DOHH2 (cell line): ENCODE results near the gene PAH.
A peak's percentile ranks its signal among the peaks of the same experiment; 100 is the strongest.

Source experiments
- H3F3A ChIP-seq: fragments of 200-600 bp; sonication (generic), shearing (Covaris generic); 2 replicates; pipeline ENCODE4 v1.6.0; 2016; ENCODE audit warnings: antibody characterized with exemption, mild to moderate bottlenecking; ENCODE audit not compliant: control insufficient read depth, insufficient read depth
- H3K27ac ChIP-seq: fragments of 200-600 bp; sonication (generic); 2 replicates; pipeline ENCODE4 v1.5.1; 2014; ENCODE audit warnings: low read depth, mild to moderate bottlenecking, low read length, moderate library complexity
- H3K27me3 ChIP-seq: fragments of 200-600 bp; sonication (generic); 2 replicates; pipeline ENCODE4 v1.6.1; 2014; ENCODE audit warnings: mild to moderate bottlenecking, low read length, mixed read lengths; ENCODE audit not compliant: control insufficient read depth
- H3K36me3 ChIP-seq: fragments of 200-600 bp; sonication (generic); 2 replicates; pipeline ENCODE4 v1.6.1; 2014; ENCODE audit warnings: mild to moderate bottlenecking, low read length, moderate library complexity, mixed read lengths; ENCODE audit not compliant: control insufficient read depth
- H3K4me1 ChIP-seq: fragments of 200-600 bp; sonication (generic); 2 replicates; pipeline ENCODE4 v1.6.1; 2014; ENCODE audit warnings: mild to moderate bottlenecking, low read length, mixed read lengths; ENCODE audit not compliant: control insufficient read depth
- H3K4me2 ChIP-seq: fragments of 200-600 bp; sonication (generic); 2 replicates; pipeline ENCODE4 v1.6.0; 2014; ENCODE audit warnings: mild to moderate bottlenecking, low read length, moderate library complexity
- H3K4me3 ChIP-seq: fragments of 200-600 bp; sonication (generic); 2 replicates; pipeline ENCODE4 v1.5.1; 2014; ENCODE audit warnings: mild to moderate bottlenecking, low read length, mixed read lengths
- H3K79me2 ChIP-seq: fragments of 200-600 bp; sonication (generic); 2 replicates; pipeline ENCODE4 v1.6.1; 2014; ENCODE audit warnings: mild to moderate bottlenecking, low read length, mixed read lengths; ENCODE audit not compliant: control insufficient read depth
- H3K9me2 ChIP-seq: fragments of 200-600 bp; sonication (generic); replicated peaks from 2 replicates; pipeline ENCODE4 v1.6.1; 2014; ENCODE audit warnings: mild to moderate bottlenecking, low read length, mixed read lengths; ENCODE audit not compliant: control insufficient read depth
- H3K9me3 ChIP-seq: fragments of 200-600 bp; sonication (generic); 2 replicates; pipeline ENCODE4 v1.6.1; 2014; ENCODE audit warnings: antibody characterized with exemption, low read length, mixed read lengths; ENCODE audit not compliant: control insufficient read depth, insufficient read depth
- H4K20me1 ChIP-seq: fragments of 200-600 bp; sonication (generic); 2 replicates; pipeline ENCODE4 v1.6.0; 2014; ENCODE audit warnings: low read depth, mild to moderate bottlenecking, antibody characterized with exemption, low read length, moderate library complexity; ENCODE audit not compliant: control insufficient read depth, insufficient read depth
- CTCF ChIP-seq: fragments of 200-600 bp; sonication (generic); IDR thresholded peaks from one replicate; pipeline ENCODE4 v1.5.1; 2014; ENCODE audit warnings: antibody characterized with exemption, mild to moderate bottlenecking, low read depth, low read length; ENCODE audit not compliant: poor library complexity, severe bottlenecking
- EZH2phosphoT487 ChIP-seq: fragments of 200-600 bp; sonication (generic); IDR thresholded peaks from 2 replicates; pipeline ENCODE4 v1.6.1; 2017; ENCODE audit warnings: borderline replicate concordance, mild to moderate bottlenecking, antibody characterized with exemption, low read length, moderate library complexity, mixed read lengths

The PAH gene

DNA sequence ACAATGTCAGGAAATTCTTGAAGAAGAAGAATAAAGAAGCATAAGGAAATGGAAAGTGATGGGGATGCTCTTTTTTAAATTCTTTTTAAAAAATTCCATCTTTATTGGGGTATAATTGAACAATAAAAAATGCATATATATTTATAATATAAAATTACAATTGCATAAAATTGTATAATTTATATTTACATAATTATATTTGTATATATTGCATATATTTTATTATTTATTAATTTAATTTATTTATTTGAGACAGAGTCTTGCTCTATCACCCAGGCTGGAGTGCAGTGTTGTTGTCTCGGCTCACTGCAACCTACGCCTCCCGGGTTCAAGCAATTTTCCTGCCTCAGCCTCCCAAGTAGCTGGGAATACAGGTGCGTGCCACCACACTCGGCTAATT is 36.3 kb downstream of the PAH start:
- Histone ChIP-seq H3K4me3 (no peak overlapping the region), H3K27me3 (no peaks in the 10 kb centered on the region), H3K79me2 (no peaks in the 10 kb centered on the region), H3K4me1 (no peaks in the 10 kb centered on the region), H3K9me3 (no peaks in the 10 kb centered on the region), H3F3A (no peaks in the 10 kb centered on the region), H3K27ac (no peak overlapping the region), H3K36me3 (no peaks in the 10 kb centered on the region), H3K4me2 (no peak overlapping the region), H4K20me1 (no peaks in the 10 kb centered on the region), H3K9me2 (no peaks in the 10 kb centered on the region)
- TF ChIP-seq CTCF = no peak
- TF ChIP-seq EZH2phosphoT487 = no peak

DNA sequence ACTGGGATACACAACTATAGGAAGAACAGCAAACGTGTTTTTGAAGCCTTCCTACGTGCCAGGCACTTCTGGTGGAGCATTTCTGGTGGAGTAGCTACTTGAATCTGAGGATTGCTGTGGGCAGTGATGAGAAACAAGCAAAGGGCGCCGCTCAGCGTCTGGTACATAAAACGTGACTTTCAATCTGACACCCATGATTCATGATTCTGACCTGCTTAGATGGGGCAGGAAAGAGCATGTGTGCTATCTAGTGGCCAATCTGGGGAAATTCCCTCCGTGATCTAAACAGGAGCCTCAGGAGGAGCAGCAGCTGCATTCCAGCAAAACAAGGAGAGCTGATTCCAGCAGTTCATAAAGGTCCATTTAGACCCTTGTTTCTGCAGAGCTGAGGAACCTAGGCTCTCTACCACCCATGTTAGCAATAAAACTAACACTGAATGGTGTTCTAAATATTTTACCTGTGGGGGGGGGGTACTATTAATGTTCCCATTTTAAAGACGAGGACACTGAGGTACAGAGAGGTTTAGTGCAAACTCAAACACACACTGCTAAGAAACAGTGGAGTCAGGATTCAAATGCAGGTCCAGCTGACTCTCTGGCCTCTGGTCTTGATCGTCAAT is 37.8 kb downstream of the PAH start:
- H3K27me3 ChIP-seq = no peaks in the 10 kb centered on the region
- no peaks in the 10 kb centered on the region for H3K9me2 ChIP-seq
- no peak overlapping the region for H3K4me2 ChIP-seq
- H3K4me1 ChIP-seq = no peaks in the 10 kb centered on the region
- H3K79me2 ChIP-seq = no peaks in the 10 kb centered on the region
- no peaks in the 10 kb centered on the region for H3F3A ChIP-seq
- TF ChIP-seq EZH2phosphoT487 (no peak), CTCF (peak; percentile 69)
- H4K20me1 ChIP-seq = no peaks in the 10 kb centered on the region
- no peaks in the 10 kb centered on the region for H3K9me3 ChIP-seq
- no peak overlapping the region for H3K4me3 ChIP-seq
- H3K27ac ChIP-seq = no peak overlapping the region
- no peaks in the 10 kb centered on the region for H3K36me3 ChIP-seq

GRCh38 chr12:102876883-102877282 is 40.2 kb downstream of the PAH start:
- H3K79me2 ChIP-seq = no peaks in the 10 kb centered on the region
- H3K4me2 ChIP-seq = no peak overlapping the region
- no peak overlapping the region for H3K4me3 ChIP-seq
- no peaks in the 10 kb centered on the region for H3K36me3 ChIP-seq
- no peaks in the 10 kb centered on the region for H3K27me3 ChIP-seq
- no peaks in the 10 kb centered on the region for H3K9me3 ChIP-seq
- no peaks in the 10 kb centered on the region for H3K9me2 ChIP-seq
- H3K4me1 ChIP-seq = no peaks in the 10 kb centered on the region
- H3F3A ChIP-seq = no peaks in the 10 kb centered on the region
- no peaks in the 10 kb centered on the region for H4K20me1 ChIP-seq
- TF ChIP-seq EZH2phosphoT487 = no peak
- peak; percentile 39 for TF ChIP-seq CTCF
- no peak overlapping the region for H3K27ac ChIP-seq
